Neural cell (in vitro differentiated cells): ENCODE data around the gene HK1.

Experiments used
- EZH2 ChIP-seq: fragments of 200-600, 300-800 bp; shearing (Covaris generic), sonication (generic); IDR thresholded peaks from 2 replicates; pipeline ENCODE4 v1.6.1; 2014; ENCODE audit warnings: antibody characterized with exemption, low read length, borderline replicate concordance, mild to moderate bottlenecking; ENCODE audit not compliant: insufficient read depth, poor library complexity, severe bottlenecking
- MXI1 ChIP-seq: fragments of 450-650 bp; conservative IDR thresholded peaks from 2 replicates; pipeline ENCODE4 v1.6.1; 2014; ENCODE audit warnings: antibody characterized with exemption, mild to moderate bottlenecking; ENCODE audit not compliant: poor library complexity, severe bottlenecking
- SMC3 ChIP-seq: fragments of 450-650 bp; conservative IDR thresholded peaks from 2 replicates; pipeline ENCODE4 v1.6.1; 2014; ENCODE audit warnings: antibody characterized with exemption, mild to moderate bottlenecking, moderate library complexity; ENCODE audit not compliant: poor library complexity
- TF ChIP-seq, protein P1 (sequence below): fragments of 450-650 bp; IDR thresholded peaks from 2 replicates; pipeline ENCODE4 v1.5.1; 2014; ENCODE audit warnings: antibody characterized with exemption, mild to moderate bottlenecking, moderate library complexity; ENCODE audit not compliant: poor library complexity, severe bottlenecking
- TF ChIP-seq, protein P2 (sequence below): IDR thresholded peaks from 2 replicates; pipeline ENCODE4 v1.6.1; 2012; ENCODE audit warnings: borderline replicate concordance

GRCh38 chr10:69417542-69417941 lies 139.2 kb downstream of the HK1 start:
- TF ChIP-seq MXI1 = no peak
- no peak for TF ChIP-seq SMC3
- TF ChIP-seq, protein P1, sequence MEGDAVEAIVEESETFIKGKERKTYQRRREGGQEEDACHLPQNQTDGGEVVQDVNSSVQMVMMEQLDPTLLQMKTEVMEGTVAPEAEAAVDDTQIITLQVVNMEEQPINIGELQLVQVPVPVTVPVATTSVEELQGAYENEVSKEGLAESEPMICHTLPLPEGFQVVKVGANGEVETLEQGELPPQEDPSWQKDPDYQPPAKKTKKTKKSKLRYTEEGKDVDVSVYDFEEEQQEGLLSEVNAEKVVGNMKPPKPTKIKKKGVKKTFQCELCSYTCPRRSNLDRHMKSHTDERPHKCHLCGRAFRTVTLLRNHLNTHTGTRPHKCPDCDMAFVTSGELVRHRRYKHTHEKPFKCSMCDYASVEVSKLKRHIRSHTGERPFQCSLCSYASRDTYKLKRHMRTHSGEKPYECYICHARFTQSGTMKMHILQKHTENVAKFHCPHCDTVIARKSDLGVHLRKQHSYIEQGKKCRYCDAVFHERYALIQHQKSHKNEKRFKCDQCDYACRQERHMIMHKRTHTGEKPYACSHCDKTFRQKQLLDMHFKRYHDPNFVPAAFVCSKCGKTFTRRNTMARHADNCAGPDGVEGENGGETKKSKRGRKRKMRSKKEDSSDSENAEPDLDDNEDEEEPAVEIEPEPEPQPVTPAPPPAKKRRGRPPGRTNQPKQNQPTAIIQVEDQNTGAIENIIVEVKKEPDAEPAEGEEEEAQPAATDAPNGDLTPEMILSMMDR = no peak
- TF ChIP-seq, protein P2, sequence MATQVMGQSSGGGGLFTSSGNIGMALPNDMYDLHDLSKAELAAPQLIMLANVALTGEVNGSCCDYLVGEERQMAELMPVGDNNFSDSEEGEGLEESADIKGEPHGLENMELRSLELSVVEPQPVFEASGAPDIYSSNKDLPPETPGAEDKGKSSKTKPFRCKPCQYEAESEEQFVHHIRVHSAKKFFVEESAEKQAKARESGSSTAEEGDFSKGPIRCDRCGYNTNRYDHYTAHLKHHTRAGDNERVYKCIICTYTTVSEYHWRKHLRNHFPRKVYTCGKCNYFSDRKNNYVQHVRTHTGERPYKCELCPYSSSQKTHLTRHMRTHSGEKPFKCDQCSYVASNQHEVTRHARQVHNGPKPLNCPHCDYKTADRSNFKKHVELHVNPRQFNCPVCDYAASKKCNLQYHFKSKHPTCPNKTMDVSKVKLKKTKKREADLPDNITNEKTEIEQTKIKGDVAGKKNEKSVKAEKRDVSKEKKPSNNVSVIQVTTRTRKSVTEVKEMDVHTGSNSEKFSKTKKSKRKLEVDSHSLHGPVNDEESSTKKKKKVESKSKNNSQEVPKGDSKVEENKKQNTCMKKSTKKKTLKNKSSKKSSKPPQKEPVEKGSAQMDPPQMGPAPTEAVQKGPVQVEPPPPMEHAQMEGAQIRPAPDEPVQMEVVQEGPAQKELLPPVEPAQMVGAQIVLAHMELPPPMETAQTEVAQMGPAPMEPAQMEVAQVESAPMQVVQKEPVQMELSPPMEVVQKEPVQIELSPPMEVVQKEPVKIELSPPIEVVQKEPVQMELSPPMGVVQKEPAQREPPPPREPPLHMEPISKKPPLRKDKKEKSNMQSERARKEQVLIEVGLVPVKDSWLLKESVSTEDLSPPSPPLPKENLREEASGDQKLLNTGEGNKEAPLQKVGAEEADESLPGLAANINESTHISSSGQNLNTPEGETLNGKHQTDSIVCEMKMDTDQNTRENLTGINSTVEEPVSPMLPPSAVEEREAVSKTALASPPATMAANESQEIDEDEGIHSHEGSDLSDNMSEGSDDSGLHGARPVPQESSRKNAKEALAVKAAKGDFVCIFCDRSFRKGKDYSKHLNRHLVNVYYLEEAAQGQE = no peak
- no peak for TF ChIP-seq EZH2
